ENCODE measurements around the gene FBN3.
A peak's percentile ranks its signal among the peaks of the same experiment; 100 is the strongest.
"Not testable (repeated sequence)": the region's sequence is repeated elsewhere in the genome, so short reads cannot be mapped to it uniquely, and the experiment has no call there.

Gene FBN3

GRCh38 chr19:8149261-8150094 lies at the start of gene FBN3:
TSS of gene FBN3 (minus strand) at chr19:8149592. CDS start at chr19:8147480, 2,112 bp downstream.
- DNase-seq (ENCODE audit: low spot score), result peak; percentile 75

- DNase-seq (ENCODE audit: low spot score), result no peak
These were observed 47.0 kb upstream of the FBN3 start for GRCh38 chr19:8196271-8196927.

DNA sequence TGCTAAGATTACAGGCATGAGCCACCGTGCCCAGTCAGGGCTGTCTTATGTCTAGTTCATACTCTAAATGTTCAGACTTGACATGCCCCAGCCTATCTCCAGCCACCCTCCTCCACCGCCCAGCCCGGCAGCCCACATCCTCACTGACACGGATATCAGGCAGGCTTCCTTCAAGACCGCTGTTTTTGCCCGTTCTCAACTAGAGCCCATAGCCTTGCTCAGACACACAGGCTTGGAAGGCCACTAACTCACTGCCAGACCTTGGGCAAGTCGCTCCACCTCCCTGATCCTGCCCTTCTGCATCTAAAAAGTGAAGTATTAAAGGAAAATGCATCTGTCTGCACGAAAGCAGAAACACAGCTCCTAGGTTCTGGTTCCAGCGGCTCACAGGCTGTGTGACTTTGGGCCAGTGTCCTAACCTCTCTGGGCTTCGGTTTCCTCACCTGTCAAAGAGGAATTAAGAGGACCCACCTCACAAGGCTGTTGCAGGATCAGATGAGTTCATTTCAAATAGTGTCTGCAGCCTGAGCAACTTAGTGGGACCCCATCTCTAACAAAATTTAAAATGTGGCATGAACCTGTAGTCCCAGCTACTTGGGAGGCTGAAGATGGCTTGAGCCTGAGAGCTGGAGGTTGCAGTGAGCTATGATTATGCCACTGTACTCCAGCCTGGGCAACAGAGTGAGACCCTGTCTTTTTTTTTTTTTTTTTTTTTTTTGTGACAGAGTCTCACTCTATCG lies 45.3 kb upstream of the FBN3 start:
- DNase-seq (ENCODE audit: low spot score), result no peak

DNA sequence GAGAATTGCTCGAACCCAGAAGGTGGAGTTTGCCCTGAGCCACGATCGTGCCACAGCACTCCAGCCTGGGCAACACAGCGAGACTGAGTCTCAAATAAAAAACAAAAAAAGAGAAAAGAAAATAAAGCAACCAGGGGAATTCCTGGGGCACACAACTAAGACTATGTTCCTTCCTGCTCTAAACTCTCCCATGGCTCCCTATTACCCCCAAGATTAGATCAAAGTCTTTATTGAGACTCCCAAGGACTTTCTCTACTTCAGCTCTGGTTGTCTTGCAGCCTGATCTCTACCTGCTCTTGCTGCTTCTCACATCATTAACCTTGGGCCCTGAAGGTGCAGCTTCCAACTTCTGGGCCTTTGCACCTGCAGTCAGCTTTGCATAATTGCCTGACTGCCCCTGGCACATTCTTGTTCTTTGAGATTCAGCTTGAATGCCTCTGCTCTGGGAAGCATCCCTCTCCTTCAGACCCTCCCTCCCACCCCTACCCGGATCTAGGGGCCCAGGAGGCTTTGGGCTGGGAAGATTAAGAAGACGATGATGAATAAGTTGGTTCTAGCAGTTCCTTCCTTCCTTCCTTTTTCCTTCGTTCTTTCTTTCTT lies 42.9 kb upstream of the FBN3 start:
- no peak for DNase-seq (ENCODE audit: low spot score)

DNA sequence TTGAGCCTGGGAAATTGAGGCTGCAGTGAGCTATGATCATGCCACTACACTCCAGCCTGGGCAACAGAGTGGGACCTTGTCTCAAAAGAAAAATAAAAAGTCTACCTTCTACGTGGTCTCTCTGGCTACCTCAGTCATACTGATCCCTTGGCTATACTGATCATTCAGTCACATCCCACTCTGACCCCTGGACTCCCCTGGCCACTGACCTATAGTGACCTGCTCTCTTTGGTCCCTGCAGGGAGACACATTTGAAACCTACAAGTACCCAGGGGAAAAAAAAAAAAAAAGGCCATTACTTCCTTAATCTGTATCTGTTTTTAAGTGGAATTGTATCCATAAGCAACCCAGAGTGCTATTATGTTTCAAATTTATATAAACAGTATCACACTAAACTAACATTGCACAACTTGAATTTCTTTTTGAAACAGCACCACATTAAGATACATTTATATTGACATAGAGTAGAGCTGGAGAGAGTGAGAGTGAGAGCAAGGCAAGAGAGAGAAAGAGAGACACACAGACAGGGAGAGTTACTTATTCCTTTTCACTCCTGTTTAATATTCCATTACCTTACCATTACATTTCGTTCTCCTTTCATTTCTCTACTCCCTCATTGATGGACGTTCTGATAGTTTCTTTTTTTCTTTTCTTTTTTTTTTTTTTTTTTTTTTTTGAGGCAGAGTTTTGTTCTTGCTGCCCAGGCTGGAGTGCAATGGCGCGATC lies 36.1 kb upstream of the FBN3 start:
- DNase-seq (ENCODE audit: low spot score), result no peak

DNA sequence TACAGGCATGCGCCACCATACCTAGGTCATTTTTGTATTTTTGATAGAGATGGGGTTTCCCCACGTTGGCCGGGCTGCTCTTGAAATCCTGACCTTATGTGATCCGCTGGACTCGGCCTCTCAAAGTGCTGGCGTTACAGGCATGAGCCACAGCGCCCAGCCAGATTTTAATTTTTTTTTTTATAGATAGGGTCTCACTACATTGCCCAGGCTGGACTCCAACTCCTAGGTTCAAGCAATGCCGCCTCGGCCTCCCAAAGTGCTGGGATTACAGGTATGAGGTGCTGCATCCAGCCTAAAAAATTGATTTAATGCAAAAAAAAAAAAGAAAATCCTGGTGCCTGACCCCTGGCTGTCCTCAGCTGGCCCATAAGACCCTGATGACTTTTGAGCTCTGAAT lies 34.9 kb upstream of the FBN3 start:
- no peak for DNase-seq (ENCODE audit: low spot score)

GRCh38 chr19:8180018-8180417 lies 30.6 kb upstream of the FBN3 start:
- DNase-seq (ENCODE audit: low spot score), result no peak

DNA sequence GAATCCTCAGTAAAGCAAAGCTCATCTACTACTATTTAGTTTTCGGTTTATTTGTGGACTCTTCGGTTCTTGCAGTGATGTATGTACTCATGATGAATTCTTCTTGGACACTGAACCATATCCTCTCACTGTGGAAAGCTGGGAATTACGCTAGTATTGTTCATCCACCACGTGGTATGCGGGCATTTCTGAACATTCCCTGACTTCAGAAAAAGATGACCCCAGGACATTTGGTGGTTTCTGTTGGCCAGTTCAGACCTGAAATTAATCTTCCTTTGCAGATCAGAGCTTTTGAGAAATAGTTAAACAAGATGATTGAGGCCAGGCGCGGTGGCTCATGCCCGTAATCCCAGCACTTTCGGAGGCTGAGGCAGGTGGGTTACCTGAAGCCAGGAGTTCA lies 25.3 kb upstream of the FBN3 start:
- DNase-seq (ENCODE audit: low spot score), result no peak

DNA sequence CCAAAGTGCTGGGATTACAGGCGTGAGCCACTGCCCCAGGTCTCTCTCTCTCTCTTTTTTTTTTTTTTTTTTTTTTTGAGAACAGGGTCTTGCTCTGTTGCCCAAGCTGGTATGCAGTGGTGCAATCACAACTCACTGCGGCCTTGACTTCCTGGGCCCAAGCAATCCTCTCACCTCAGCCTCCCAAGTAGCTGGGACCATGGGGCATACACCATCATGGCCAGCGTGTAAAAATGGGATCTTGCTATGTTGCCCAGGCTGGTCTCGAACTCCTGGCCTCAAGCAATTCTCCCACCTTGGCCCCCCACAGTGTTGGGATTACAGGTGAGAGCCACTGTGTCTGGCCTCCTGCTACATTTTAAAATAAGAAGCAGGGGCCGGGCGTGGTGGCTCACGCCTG lies 19.1 kb upstream of the FBN3 start:
- DNase-seq (ENCODE audit: low spot score), result no peak

DNA sequence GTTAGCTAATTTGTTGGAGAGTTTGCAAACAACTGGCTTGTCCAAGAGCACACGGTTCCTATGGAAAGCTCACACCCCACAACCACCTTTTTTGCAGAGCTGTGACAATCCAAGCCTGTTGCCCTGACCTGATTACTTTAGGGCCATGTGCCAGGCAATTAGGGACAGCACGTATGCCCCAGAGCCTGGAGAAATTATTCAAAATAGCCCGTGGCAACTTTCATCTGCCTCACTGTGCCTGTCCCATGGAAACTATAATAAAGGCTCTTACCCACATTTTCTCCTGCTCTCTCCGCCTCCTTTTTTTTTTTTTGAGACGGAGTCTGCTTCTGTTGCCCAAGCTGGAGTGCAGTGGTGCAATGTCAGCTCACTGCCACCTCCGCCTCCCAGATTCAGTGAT lies 18.6 kb upstream of the FBN3 start:
- no peak for DNase-seq (ENCODE audit: low spot score)

GRCh38 chr19:8163759-8164158 lies 14.4 kb upstream of the FBN3 start:
- DNase-seq (ENCODE audit: low spot score), result no peak

- DNase-seq (ENCODE audit: low spot score), result peak; percentile 41
These were observed 11.8 kb upstream of the FBN3 start for GRCh38 chr19:8161135-8161646.

DNA sequence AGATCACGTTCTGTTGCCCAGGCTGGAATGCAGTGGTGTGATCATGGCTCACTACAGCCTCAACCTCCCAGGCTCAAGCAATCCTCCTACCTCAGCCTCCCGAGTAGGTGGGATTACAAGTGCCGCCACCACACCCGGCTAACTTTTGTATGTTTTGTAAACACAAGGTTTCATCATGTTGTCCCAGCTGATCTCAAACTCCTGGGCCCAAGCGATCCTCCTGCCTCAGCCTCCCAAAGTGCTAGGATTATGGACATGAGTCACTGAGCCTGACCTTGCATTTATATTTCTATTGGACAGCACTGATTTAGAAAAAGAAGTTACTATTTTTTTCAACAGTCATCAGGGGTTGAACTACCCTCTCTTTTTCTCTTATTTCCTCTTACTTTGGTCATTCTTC lies 9.9 kb upstream of the FBN3 start:
- DNase-seq (ENCODE audit: low spot score), result not testable (repeated sequence)

DNA sequence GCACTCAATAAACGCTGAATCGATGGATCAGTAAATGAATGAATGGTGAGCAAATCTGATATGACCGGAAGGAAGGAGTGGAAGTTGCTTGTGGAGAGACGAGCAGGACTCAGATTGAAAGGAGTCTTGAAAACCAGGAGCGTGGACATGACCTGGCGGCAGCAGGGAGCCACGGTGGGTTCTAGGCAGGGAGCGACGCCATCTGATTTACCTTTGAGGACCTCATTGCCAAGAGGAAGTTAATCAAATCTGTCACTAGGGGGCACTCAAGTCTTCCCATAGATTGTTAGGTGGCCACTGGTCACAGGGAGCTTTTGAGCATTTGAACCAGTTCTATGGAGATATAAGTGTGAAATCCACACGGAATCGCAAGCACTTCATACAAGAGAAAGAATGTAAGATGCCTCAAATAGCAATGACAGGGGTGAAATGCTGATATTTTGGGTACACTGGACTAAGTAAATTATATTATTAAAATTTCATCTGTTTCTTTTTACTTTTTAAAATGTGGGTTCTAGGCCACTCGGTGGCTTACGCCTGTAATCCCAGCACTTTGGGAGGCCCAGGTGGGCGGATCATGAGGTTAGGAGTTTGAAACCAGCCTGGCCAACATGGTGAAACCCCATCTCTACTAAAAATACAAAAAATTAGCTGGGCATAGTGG lies 9.2 kb upstream of the FBN3 start:
- peak; percentile 75 for DNase-seq (ENCODE audit: low spot score)

DNA sequence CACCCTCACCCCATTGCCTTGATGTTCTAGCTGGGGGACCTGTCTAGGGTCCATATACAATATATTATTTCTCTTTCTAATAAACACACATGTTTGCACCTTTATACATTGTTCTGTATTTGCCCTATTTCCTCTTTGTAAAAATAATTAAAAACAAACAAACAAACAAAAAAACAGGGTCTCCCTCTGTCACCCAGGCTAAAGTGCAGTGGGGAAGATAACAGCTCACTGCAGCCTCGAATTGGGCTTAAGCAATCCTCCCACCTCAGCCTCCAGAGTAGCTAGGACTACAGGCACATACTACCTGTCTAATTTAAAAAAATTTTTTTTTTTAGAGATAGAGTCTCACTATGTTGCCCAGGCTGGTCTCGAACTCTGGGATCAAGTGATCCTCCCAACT lies 5.9 kb upstream of the FBN3 start:
- DNase-seq (ENCODE audit: low spot score), result no peak

GRCh38 chr19:8154014-8154413 lies 4.6 kb upstream of the FBN3 start:
- DNase-seq (ENCODE audit: low spot score), result peak; percentile 41

- DNase-seq (ENCODE audit: low spot score), result peak; percentile 27
These were observed 2.3 kb upstream of the FBN3 start for GRCh38 chr19:8151767-8152035.

DNA sequence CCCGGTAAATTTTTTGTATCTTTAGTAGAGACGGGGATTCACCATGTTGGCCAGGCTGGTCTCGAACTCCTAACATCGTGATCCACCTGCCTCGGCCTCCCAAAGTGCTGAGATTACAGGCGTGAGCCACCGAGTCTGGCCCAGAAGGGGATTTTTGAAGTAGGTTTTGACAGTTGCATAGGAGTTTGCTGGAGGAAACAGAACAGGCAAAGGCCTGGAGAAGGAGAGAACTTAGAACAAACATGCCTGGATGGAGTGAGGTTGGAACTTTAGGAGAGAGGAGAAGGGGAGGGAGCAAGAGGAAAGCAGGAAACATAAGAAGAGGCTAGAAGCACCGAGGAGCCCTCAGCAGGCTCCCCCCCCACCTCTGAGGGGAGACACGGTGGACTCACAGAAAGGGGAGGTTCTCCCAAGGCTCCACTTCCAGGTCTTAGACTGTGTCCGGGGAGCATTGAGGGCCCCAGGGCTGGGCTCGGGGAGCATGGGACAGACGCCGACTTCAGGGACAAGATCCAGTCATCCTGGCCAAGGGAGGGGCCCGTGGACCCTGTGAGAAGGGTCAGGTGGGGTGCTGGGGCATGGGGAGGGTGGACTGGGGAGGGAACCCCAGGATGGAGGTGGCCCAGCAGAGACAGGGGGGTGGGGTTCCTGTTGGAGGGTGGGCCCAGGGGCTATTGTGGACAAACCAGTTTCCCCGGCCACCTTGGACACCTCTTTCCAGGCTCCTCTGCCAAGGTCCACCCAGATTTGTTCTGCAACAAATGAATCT lies 1.8 kb upstream of the FBN3 start:
- peak; percentile 33 for DNase-seq (ENCODE audit: low spot score)

- no peak for DNase-seq (ENCODE audit: low spot score)
These were observed 930 bp upstream of the FBN3 start for GRCh38 chr19:8150178-8150865.

All from D341Med (cell line).